ENCODE data around the gene TBKBP1.

TBKBP1 gene

GRCh38 chr17:47709594-47709993, 15.6 kb downstream of the TBKBP1 start:
- no peaks in the 10 kb centered on the region for H3K36me3 ChIP-seq (ENCODE audit: insufficient read depth, low read length)
- H3K9ac ChIP-seq (ENCODE audit: low read depth, low read length): no peak overlapping the region
- H3K9me3 ChIP-seq (ENCODE audit: control insufficient read depth, insufficient read depth, low read length): no peaks in the 10 kb centered on the region
- peaks cover 4% of the 10 kb centered on the region; the same call in 1 of the 2 replicates for H3K4me1 ChIP-seq (ENCODE audit: insufficient read depth, low read length)

- Histone ChIP-seq H3K9ac (ENCODE audit: low read depth, low read length) (no peak overlapping the region), H3K36me3 (ENCODE audit: insufficient read depth, low read length) (no peaks in the 10 kb centered on the region), H3K4me1 (ENCODE audit: insufficient read depth, low read length) (peaks cover under 1% of the 10 kb centered on the region; the same call in 1 of the 2 replicates), H3K9me3 (ENCODE audit: control insufficient read depth, insufficient read depth, low read length) (no peaks in the 10 kb centered on the region)
Observed at GRCh38 chr17:47711366-47712099, 17.6 kb downstream of the TBKBP1 start.

- H3K4me1 ChIP-seq (ENCODE audit: insufficient read depth, low read length): peaks cover 6% of the 10 kb centered on the region; the same call in 1 of the 2 replicates
- H3K9ac ChIP-seq (ENCODE audit: low read depth, low read length): no peak overlapping the region
- no peaks in the 10 kb centered on the region for H3K9me3 ChIP-seq (ENCODE audit: control insufficient read depth, insufficient read depth, low read length)
- no peaks in the 10 kb centered on the region for H3K36me3 ChIP-seq (ENCODE audit: insufficient read depth, low read length)
Observed at GRCh38 chr17:47712330-47713023, 18.5 kb downstream of the TBKBP1 start.

- no peak overlapping the region for H3K9ac ChIP-seq (ENCODE audit: low read depth, low read length)
- H3K4me1 ChIP-seq (ENCODE audit: insufficient read depth, low read length): peaks cover 19% of the 10 kb centered on the region; the same call in 1 of the 2 replicates
- no peaks in the 10 kb centered on the region for H3K9me3 ChIP-seq (ENCODE audit: control insufficient read depth, insufficient read depth, low read length)
- H3K36me3 ChIP-seq (ENCODE audit: insufficient read depth, low read length): no peaks in the 10 kb centered on the region
Observed at GRCh38 chr17:47713980-47714700, 20.2 kb downstream of the TBKBP1 start.

GRCh38 chr17:47714773-47715396, 20.9 kb downstream of the TBKBP1 start:
- Histone ChIP-seq H3K36me3 (ENCODE audit: insufficient read depth, low read length) (no peaks in the 10 kb centered on the region), H3K9me3 (ENCODE audit: control insufficient read depth, insufficient read depth, low read length) (no peaks in the 10 kb centered on the region), H3K4me1 (ENCODE audit: insufficient read depth, low read length) (peaks cover 20% of the 10 kb centered on the region; the same call in 1 of the 2 replicates), H3K9ac (ENCODE audit: low read depth, low read length) (no peak overlapping the region)

- H3K9me3 ChIP-seq (ENCODE audit: control insufficient read depth, insufficient read depth, low read length): no peaks in the 10 kb centered on the region
- H3K9ac ChIP-seq (ENCODE audit: low read depth, low read length): no peak overlapping the region
- no peaks in the 10 kb centered on the region for H3K36me3 ChIP-seq (ENCODE audit: insufficient read depth, low read length)
- peaks cover 27% of the 10 kb centered on the region; the same call in 1 of the 2 replicates for H3K4me1 ChIP-seq (ENCODE audit: insufficient read depth, low read length)
Observed at GRCh38 chr17:47715669-47716325, 21.8 kb downstream of the TBKBP1 start.

GRCh38 chr17:47716375-47716774, 22.4 kb downstream of the TBKBP1 start:
- Histone ChIP-seq H3K4me1 (ENCODE audit: insufficient read depth, low read length) (peaks cover 29% of the 10 kb centered on the region; the same call in 1 of the 2 replicates), H3K9me3 (ENCODE audit: control insufficient read depth, insufficient read depth, low read length) (no peaks in the 10 kb centered on the region), H3K9ac (ENCODE audit: low read depth, low read length) (no peak overlapping the region), H3K36me3 (ENCODE audit: insufficient read depth, low read length) (no peaks in the 10 kb centered on the region)

- H3K36me3 ChIP-seq (ENCODE audit: insufficient read depth, low read length): no peaks in the 10 kb centered on the region
- peaks cover 34% of the 10 kb centered on the region; the same call in 1 of the 2 replicates for H3K4me1 ChIP-seq (ENCODE audit: insufficient read depth, low read length)
- no peak overlapping the region for H3K9ac ChIP-seq (ENCODE audit: low read depth, low read length)
- H3K9me3 ChIP-seq (ENCODE audit: control insufficient read depth, insufficient read depth, low read length): no peaks in the 10 kb centered on the region
Observed at GRCh38 chr17:47717261-47717697, 23.3 kb downstream of the TBKBP1 start.

GRCh38 chr17:47717979-47718621, 24.1 kb downstream of the TBKBP1 start:
- no peaks in the 10 kb centered on the region for H3K9me3 ChIP-seq (ENCODE audit: control insufficient read depth, insufficient read depth, low read length)
- no peaks in the 10 kb centered on the region for H3K36me3 ChIP-seq (ENCODE audit: insufficient read depth, low read length)
- peaks cover 34% of the 10 kb centered on the region; the same call in 1 of the 2 replicates for H3K4me1 ChIP-seq (ENCODE audit: insufficient read depth, low read length)
- no peak overlapping the region for H3K9ac ChIP-seq (ENCODE audit: low read depth, low read length)

GRCh38 chr17:47718634-47719405, 24.9 kb downstream of the TBKBP1 start:
- no peak overlapping the region for H3K9ac ChIP-seq (ENCODE audit: low read depth, low read length)
- H3K9me3 ChIP-seq (ENCODE audit: control insufficient read depth, insufficient read depth, low read length): no peaks in the 10 kb centered on the region
- H3K36me3 ChIP-seq (ENCODE audit: insufficient read depth, low read length): no peaks in the 10 kb centered on the region
- peaks cover 34% of the 10 kb centered on the region; the same call in 1 of the 2 replicates for H3K4me1 ChIP-seq (ENCODE audit: insufficient read depth, low read length)

- Histone ChIP-seq H3K36me3 (ENCODE audit: insufficient read depth, low read length) (no peaks in the 10 kb centered on the region), H3K9ac (ENCODE audit: low read depth, low read length) (no peak overlapping the region), H3K4me1 (ENCODE audit: insufficient read depth, low read length) (peaks cover 34% of the 10 kb centered on the region; the same call in 1 of the 2 replicates), H3K9me3 (ENCODE audit: control insufficient read depth, insufficient read depth, low read length) (no peaks in the 10 kb centered on the region)
Observed at GRCh38 chr17:47719411-47720152, 25.6 kb downstream of the TBKBP1 start.

- Histone ChIP-seq H3K9ac (ENCODE audit: low read depth, low read length) (peak overlapping the region; percentile 25; the same call in 1 of the 2 replicates), H3K36me3 (ENCODE audit: insufficient read depth, low read length) (no peaks in the 10 kb centered on the region), H3K9me3 (ENCODE audit: control insufficient read depth, insufficient read depth, low read length) (no peaks in the 10 kb centered on the region), H3K4me1 (ENCODE audit: insufficient read depth, low read length) (peaks cover 34% of the 10 kb centered on the region; the same call in 1 of the 2 replicates)
Observed at GRCh38 chr17:47720196-47720595, 26.2 kb downstream of the TBKBP1 start.

Measured in ES-I3 (cell line).